ENCODE results near the gene TXNDC5.

TXNDC5 gene

DNA sequence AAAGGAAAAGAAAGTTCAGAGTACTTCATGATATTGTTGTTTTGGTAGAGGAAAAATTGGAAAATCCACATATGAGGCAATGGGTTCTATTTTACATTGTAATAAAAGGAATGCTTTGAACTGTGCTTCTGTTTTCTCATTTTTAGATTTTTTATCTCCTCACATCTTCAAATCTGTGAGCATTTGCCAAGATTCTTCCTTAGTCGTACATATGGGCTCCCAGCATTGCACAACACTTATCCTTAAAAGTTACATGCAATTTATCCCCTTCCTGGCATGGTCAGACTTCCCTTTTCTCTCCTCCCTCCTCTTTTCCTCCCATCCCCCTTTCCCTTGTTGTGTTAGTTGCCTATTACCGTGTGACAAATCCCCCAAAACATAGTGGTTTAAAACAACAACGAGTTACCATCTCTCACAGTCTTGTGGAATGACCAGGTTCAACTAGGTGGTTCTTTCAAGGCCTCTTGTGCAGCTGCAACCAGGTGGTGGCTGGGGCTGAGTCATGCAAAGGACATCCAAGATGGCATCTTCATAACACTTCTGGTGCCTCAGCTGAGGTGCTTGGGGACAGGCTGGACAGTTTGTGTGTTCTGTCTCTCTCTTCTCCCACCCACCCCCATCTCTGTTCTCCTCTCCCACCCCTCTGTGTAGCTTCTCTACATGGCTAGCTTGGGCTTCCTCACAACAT, 68.7 kb downstream of the TXNDC5 start:
- no peak overlapping the region for H3K4me3 ChIP-seq (ENCODE audit: low read depth, low read length)
- DNase-seq (ENCODE audit: low read depth) = no peak
- TF ChIP-seq, protein P1, sequence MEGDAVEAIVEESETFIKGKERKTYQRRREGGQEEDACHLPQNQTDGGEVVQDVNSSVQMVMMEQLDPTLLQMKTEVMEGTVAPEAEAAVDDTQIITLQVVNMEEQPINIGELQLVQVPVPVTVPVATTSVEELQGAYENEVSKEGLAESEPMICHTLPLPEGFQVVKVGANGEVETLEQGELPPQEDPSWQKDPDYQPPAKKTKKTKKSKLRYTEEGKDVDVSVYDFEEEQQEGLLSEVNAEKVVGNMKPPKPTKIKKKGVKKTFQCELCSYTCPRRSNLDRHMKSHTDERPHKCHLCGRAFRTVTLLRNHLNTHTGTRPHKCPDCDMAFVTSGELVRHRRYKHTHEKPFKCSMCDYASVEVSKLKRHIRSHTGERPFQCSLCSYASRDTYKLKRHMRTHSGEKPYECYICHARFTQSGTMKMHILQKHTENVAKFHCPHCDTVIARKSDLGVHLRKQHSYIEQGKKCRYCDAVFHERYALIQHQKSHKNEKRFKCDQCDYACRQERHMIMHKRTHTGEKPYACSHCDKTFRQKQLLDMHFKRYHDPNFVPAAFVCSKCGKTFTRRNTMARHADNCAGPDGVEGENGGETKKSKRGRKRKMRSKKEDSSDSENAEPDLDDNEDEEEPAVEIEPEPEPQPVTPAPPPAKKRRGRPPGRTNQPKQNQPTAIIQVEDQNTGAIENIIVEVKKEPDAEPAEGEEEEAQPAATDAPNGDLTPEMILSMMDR (IDR thresholded peaks at IDR 0.05; ENCODE audit: control insufficient read depth, extremely low read depth, insufficient read depth) = no peak

DNA sequence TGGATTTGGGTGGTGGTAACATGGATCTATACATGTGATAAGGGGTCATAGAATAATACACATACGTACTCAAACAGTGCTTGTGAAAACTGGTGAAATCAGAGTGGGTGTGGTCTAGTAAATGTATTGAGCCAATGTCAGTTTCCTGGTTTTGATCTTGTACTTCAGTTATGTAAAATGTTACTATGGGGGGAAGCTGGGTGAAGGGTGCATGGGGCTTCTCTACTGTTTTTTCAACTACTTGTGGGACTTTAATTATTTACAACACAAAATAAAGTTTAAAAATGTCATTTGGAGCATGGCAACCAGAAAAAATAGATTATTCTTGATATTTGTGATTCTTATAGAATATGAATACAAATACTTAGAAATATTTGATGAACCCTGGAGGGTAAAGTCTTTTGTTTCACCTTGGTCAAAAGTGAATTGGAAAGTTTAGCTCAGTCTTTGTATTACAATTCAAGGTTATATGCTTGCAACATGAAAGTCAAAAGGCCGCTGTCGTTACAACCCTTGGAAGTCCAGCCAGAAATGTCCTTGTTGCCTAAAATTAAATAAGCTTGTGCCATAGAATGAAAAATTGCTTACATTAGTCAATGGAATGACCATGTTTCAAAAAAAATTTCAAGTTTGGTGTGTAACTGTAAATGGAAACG, 74.1 kb downstream of the TXNDC5 start:
- no peak for DNase-seq (ENCODE audit: low read depth)
- TF ChIP-seq, protein P1 (IDR thresholded peaks at IDR 0.05; ENCODE audit: control insufficient read depth, extremely low read depth, insufficient read depth) = no peak
- H3K4me3 ChIP-seq (ENCODE audit: low read depth, low read length) = no peak overlapping the region

DNA sequence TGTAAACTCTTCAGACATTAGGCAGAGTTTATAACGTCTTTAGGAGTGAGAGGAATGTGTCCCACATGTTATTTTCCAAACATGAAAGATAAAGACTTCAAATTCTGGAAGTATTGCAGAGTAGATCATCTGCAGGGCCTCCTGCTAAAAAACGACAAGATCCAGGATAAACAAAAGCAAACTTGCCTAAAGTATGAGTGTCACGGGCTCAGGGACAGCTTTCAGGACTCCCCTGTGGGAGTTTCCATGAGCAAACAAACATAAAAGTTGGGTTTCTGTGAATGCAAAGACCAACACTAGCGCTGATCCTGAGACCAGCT, 76.9 kb downstream of the TXNDC5 start:
- DNase-seq (ENCODE audit: low read depth) = no peak
- no peak overlapping the region for H3K4me3 ChIP-seq (ENCODE audit: low read depth, low read length)
- TF ChIP-seq, protein P1 (IDR thresholded peaks at IDR 0.05; ENCODE audit: control insufficient read depth, extremely low read depth, insufficient read depth) = no peak

DNA sequence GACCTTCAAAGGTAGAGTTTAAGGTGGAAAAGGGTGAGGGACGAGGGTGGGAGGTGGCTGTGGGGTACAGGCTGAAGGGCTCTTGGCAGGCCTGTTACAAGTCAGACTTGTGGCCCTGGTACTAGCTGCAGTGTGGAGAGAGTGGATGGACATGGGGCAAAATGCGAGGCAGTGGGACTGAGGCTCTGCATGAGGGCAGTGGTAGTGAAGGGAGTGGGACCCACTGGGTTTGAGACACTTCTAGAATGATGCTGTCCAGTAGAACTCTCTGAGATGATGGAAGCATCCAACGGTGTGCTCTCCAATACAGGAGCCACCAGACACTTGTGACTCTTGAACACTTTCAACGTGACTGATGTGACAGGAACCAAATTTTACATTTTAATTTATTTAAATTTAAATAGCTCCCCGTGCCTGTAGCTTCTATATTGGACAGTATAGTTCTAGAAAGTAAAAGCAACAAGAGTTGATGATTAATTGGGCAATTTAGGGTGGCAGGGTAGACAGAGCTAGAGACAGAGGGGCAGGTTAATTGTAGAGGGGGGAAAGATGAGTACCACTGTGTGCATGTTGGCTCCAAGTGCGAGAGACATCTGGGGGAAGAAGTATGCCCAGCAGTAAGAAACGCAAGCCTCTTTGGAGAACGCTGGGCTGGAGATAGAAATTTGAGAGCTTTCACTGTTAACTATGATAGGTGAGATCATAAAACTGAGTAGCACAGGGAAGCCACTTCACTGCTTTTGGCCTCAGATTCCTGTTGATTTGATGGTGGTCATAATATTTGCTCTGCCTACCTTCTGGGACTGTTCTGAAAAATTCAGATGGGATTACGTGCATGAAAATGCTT, 77.5 kb downstream of the TXNDC5 start:
- DNase-seq (ENCODE audit: low read depth) = no peak
- no peak overlapping the region for H3K4me3 ChIP-seq (ENCODE audit: low read depth, low read length)
- TF ChIP-seq, protein P1 (IDR thresholded peaks at IDR 0.05; ENCODE audit: control insufficient read depth, extremely low read depth, insufficient read depth) = no peak
